ENCODE measurements around the gene SAMD4B. TPM values are rescaled to one million over a fixed set of nuclear protein-coding genes. Genes with fewer than 3 reads are reported as not detected.
A peak's percentile ranks its signal among the peaks of the same experiment; 100 is the strongest.

SAMD4B gene
- total and polyA plus RNA-seq, 9 of the 15 experiments (the other 6 are each of a cell fraction or from before 2014, with no cell fraction given): 3.4 to 90.5 (median 38.0) TPM

- Histone ChIP-seq H3K36me3 (ENCODE audit: control insufficient read depth, insufficient read depth, low read length) (peaks cover 93% of the 10 kb centered on the region), H3K4me2 (ENCODE audit: insufficient read depth, low read length) (no peak overlapping the region)
- intact Hi-C loops (cut with micrococcal nuclease): no loop called here
- TF ChIP-seq PML (IDR thresholded peaks at IDR 0.05; ENCODE audit: low read length): no peak
- TF ChIP-seq TEAD1 (CRISPR knock-in tag; IDR thresholded peaks at IDR 0.05): no peak
- TF ChIP-seq EP300 (IDR thresholded peaks at IDR 0.05; ENCODE audit: low read length): no peak
- no peak for TF ChIP-seq ILK (tag; IDR thresholded peaks at IDR 0.05; ENCODE audit: borderline replicate concordance, low read depth)
- TF ChIP-seq MEF2A (IDR thresholded peaks at IDR 0.05; ENCODE audit: control insufficient read depth, low read depth, low read length): no peak
- TF ChIP-seq NR1H2 (CRISPR knock-in tag; IDR thresholded peaks at IDR 0.05): no peak
- no peak for TF ChIP-seq ZBTB43 (CRISPR knock-in tag; IDR thresholded peaks at IDR 0.05)
- TF ChIP-seq ARID3B (CRISPR knock-in tag; IDR thresholded peaks at IDR 0.05; ENCODE audit: borderline replicate concordance): no peak
- no peak for TF ChIP-seq ZBTB9 (CRISPR knock-in tag; IDR thresholded peaks at IDR 0.05)
- TF ChIP-seq BCLAF1 (IDR thresholded peaks at IDR 0.05; ENCODE audit: borderline replicate concordance in 1 of 2, control insufficient read depth in 1 of 2, low read depth in 2 of 2, low read length in 1 of 2): no peak
- TF ChIP-seq KAT8 (IDR thresholded peaks at IDR 0.05; ENCODE audit: low read depth): no peak
Measured at GRCh38 chr19:39377373-39378362, 35.4 kb downstream of the SAMD4B start.

More at GRCh38 chr19:39377373-39378362, 35.4 kb downstream of the SAMD4B start:
- Histone ChIP-seq H3K27ac (ENCODE audit: extremely low read depth, low read depth, low read length) (no peak overlapping the region), H3K9ac (ENCODE audit: insufficient read depth in 1 of 2, low read depth in 2 of 2, low read length in 2 of 2) (peak overlapping the region in 1 of 2 experiments; percentile 54; a peak in 2 of 4 replicates), H3K79me2 (ENCODE audit: control insufficient read depth, insufficient read depth, low read length) (no peaks in the 10 kb centered on the region), H3K9me1 (ENCODE audit: control insufficient read depth, insufficient read depth, low read length) (peaks cover 13% of the 10 kb centered on the region), H3K4me1 (replicated peaks in 1 of 2; ENCODE audit: control insufficient read depth in 2 of 2, insufficient read depth in 2 of 2, low read length in 2 of 2) (peaks cover 17 to 22% of the 10 kb centered on the region in 2 experiments), H3K4me3 (no peak overlapping the region), H3K27me3 (ENCODE audit: control insufficient read depth in 2 of 2, insufficient read depth in 2 of 2, low read length in 2 of 2) (no peaks in the 10 kb centered on the region), H2AFZ (ENCODE audit: low read depth, low read length) (no peak overlapping the region), H4K20me1 (replicated peaks; ENCODE audit: control insufficient read depth, insufficient read depth, low read length) (peaks cover 19% of the 10 kb centered on the region), H3K9me3 (replicated peaks; ENCODE audit: control insufficient read depth, insufficient read depth, low read depth, low read length) (no peaks in the 10 kb centered on the region)
- POLR2A ChIA-PET: interaction anchor here (0.7 to 1.0 kb wide), 2 partner anchors 13 to 34 kb away, joined by 3 read pairs; partner anchors contain the start of genes MED29 and PAF1
- DNase-seq (ENCODE audit: extremely low read depth in 1 of 4, low spot score in 3 of 4) (no peak), ATAC-seq (no peak), FAIRE-seq (no peak)
- 95% methylated on average over 11 of the region's 18 CpGs for WGBS (ENCODE audit: insufficient coverage, low coverage, missing lambda C conversion rate)
- CTCF ChIA-PET (ENCODE audit: low intra/inter-chr PET ratio): no interaction called here
- no TSS peak for BruUV-seq (replicated peaks)
- in situ Hi-C loops (cut with MboI): no loop called here

All from K562 (cell line).